GM18873 (cell line): ENCODE measurements around the gene ENTREP1.
"Not testable (repeated sequence)": the region's sequence is repeated elsewhere in the genome, so short reads cannot be mapped to it uniquely, and the experiment has no call there.

ENCODE experiments used
- ATAC-seq: cut with Tn5 transposase; IDR thresholded peaks from one replicate; pipeline ENCODE4 v1.9.1; 2021; ENCODE audit warnings: mild to moderate bottlenecking, moderate library complexity, moderate number of reproducible peaks; ENCODE audit not compliant: unreplicated experiment, low FRiP score

ENTREP1 gene

GRCh38 chr9:69440254-69440955 lies 115.4 kb downstream of the ENTREP1 start:
- ATAC-seq, result not testable (repeated sequence)
